Measurements from ENCODE around the gene KDELR3.

KDELR3 gene

GRCh38 chr22:38467904-38468442 lies at the start of gene KDELR3:
TSS of gene KDELR3 (plus strand) at chr22:38468096. CDS start at chr22:38468234, 138 bp downstream.
- peak; percentile 31 for DNase-seq (ENCODE audit: low spot score)

- no peak for DNase-seq (ENCODE audit: low spot score)
Measured at GRCh38 chr22:38418589-38418988, 49.3 kb upstream of the KDELR3 start.

GRCh38 chr22:38419121-38419857 lies 48.6 kb upstream of the KDELR3 start:
- DNase-seq (ENCODE audit: low spot score) = no peak

- no peak for DNase-seq (ENCODE audit: low spot score)
Measured at GRCh38 chr22:38419858-38420160, 48.1 kb upstream of the KDELR3 start.

GRCh38 chr22:38420734-38421133 lies 47.2 kb upstream of the KDELR3 start:
- no peak for DNase-seq (ENCODE audit: low spot score)

GRCh38 chr22:38422611-38423511 lies 45.0 kb upstream of the KDELR3 start:
- no peak for DNase-seq (ENCODE audit: low spot score)

- DNase-seq (ENCODE audit: low spot score) = no peak
Measured at GRCh38 chr22:38423512-38424503, 44.1 kb upstream of the KDELR3 start.

GRCh38 chr22:38424525-38425080 lies 43.3 kb upstream of the KDELR3 start:
- no peak for DNase-seq (ENCODE audit: low spot score)

- DNase-seq (ENCODE audit: low spot score) = no peak
Measured at GRCh38 chr22:38426628-38427027, 41.3 kb upstream of the KDELR3 start.

- DNase-seq (ENCODE audit: low spot score) = no peak
Measured at GRCh38 chr22:38427465-38427864, 40.4 kb upstream of the KDELR3 start.

GRCh38 chr22:38427940-38428339 lies 40.0 kb upstream of the KDELR3 start:
- no peak for DNase-seq (ENCODE audit: low spot score)

- DNase-seq (ENCODE audit: low spot score) = no peak
Measured at GRCh38 chr22:38428714-38429113, 39.2 kb upstream of the KDELR3 start.

- DNase-seq (ENCODE audit: low spot score) = no peak
Measured at GRCh38 chr22:38429499-38430068, 38.3 kb upstream of the KDELR3 start.

- no peak for DNase-seq (ENCODE audit: low spot score)
Measured at GRCh38 chr22:38431266-38432010, 36.5 kb upstream of the KDELR3 start.

- no peak for DNase-seq (ENCODE audit: low spot score)
Measured at GRCh38 chr22:38432264-38432663, 35.6 kb upstream of the KDELR3 start.

GRCh38 chr22:38433871-38434270 lies 34.0 kb upstream of the KDELR3 start:
- no peak for DNase-seq (ENCODE audit: low spot score)

GRCh38 chr22:38435010-38435409 lies 32.9 kb upstream of the KDELR3 start:
- DNase-seq (ENCODE audit: low spot score) = no peak

GRCh38 chr22:38435965-38436364 lies 31.9 kb upstream of the KDELR3 start:
- no peak for DNase-seq (ENCODE audit: low spot score)

GRCh38 chr22:38436629-38437395 lies 31.1 kb upstream of the KDELR3 start:
- no peak for DNase-seq (ENCODE audit: low spot score)

GRCh38 chr22:38437416-38437815 lies 30.5 kb upstream of the KDELR3 start:
- no peak for DNase-seq (ENCODE audit: low spot score)

Measured in CD4-positive, alpha-beta T cell treated with Interleukin-15 for 4 hours (primary cell).